Measurements from ENCODE around the gene UBXN10. TPM values are rescaled to one million over a fixed set of nuclear protein-coding genes. Genes with fewer than 3 reads are reported as not detected.

Gene UBXN10
- total and polyA plus RNA-seq, 2 donors (not counting 3 experiments of a cell fraction or from before 2014, with no cell fraction given): not detected

DNA sequence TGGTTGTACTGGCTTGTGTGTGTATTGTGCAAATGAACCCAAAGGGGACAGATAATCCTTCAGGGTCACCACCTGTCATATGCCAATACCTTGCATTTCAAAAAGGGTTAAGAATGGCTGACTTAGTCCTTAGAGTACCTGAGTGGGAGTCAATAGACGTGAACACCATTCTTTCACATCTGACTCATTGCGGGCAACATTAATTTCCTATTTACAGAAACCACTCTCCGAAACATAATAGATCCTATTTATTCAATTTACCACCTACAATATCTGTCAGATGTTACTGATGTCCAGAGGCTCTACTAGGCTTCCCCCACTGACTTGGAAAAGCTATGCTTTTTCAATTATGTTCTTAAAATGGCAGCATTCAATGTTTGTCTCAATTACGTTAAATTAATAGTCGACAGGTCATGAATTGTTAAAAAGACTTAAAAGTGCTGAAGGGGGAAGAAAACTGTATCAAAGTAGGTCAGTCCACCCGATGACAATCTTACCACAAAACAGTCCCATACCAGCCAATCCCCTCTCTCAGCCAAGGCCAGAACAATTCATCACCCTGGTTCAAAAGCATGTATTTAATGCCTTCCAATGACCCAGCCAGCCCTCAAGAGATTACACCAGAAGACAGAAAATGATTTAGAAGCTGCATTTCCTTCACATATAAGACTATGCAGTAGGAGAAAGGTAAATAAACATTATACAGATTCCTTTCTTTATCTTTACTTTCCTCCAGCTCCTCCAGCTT lies 49.1 kb downstream of the UBXN10 start:
- CTCF ChIA-PET: interaction anchor here (0.6 to 1.2 kb wide), 2 partner anchors 57 to 66 kb away, joined by 3 read pairs; no protein-coding TSS in a partner anchor
- Histone ChIP-seq H3K9ac (replicated peaks; ENCODE audit: extremely low read depth, insufficient read depth, low read length) (no peak overlapping the region), H3K9me1 (replicated peaks; ENCODE audit: control insufficient read depth, extremely low read depth, insufficient read depth, low read length) (no peaks in the 10 kb centered on the region), H3K36me3 (ENCODE audit: control insufficient read depth in 2 of 2, extremely low read depth in 1 of 2, insufficient read depth in 2 of 2, low read length in 2 of 2) (no peaks in the 10 kb centered on the region), H3K27me3 (ENCODE audit: control insufficient read depth in 2 of 2, insufficient read depth in 2 of 2, low read length in 2 of 2) (peaks cover 2 to 5% of the 10 kb centered on the region in 2 experiments), H3K4me1 (ENCODE audit: control insufficient read depth, extremely low read depth, insufficient read depth, low read length) (no peaks in the 10 kb centered on the region), H3K9me3 (replicated peaks; ENCODE audit: control insufficient read depth, insufficient read depth, low read length) (no peaks in the 10 kb centered on the region), H3K4me3 (replicated peaks in 1 of 3; ENCODE audit: insufficient read depth in 1 of 3, low read depth in 1 of 3, low read length in 3 of 3) (no peak overlapping the region), H3K79me2 (ENCODE audit: control insufficient read depth, insufficient read depth, low read length) (no peaks in the 10 kb centered on the region), H3K27ac (ENCODE audit: insufficient read depth, low read depth, low read length) (no peak overlapping the region), H2AFZ (ENCODE audit: low read depth, low read length) (no peak overlapping the region), H3K4me2 (ENCODE audit: insufficient read depth, low read length) (no peak overlapping the region), H4K20me1 (replicated peaks; ENCODE audit: control insufficient read depth, extremely low read depth, insufficient read depth, low read length) (no peaks in the 10 kb centered on the region)
- DNase-seq (ENCODE audit: low read depth, low spot score) (no peak), FAIRE-seq (no peak)
- POLR2A ChIA-PET: no interaction called here
- intact Hi-C loops (cut with micrococcal nuclease): no loop called here
- no TSS peak for BruUV-seq (replicated peaks)
- no peak for TF ChIP-seq FOS (IDR thresholded peaks at IDR 0.05; ENCODE audit: borderline replicate concordance, insufficient read depth, low read length)
- no peak for TF ChIP-seq EZH2 (IDR thresholded peaks at IDR 0.05; ENCODE audit: borderline replicate concordance, low read depth, low read length, severe bottlenecking)
- dilution Hi-C loops (cut with MboI; ENCODE audit: extremely low pct_ligation_motif_present, low sequenced_read_pairs): no loop called here

DNA sequence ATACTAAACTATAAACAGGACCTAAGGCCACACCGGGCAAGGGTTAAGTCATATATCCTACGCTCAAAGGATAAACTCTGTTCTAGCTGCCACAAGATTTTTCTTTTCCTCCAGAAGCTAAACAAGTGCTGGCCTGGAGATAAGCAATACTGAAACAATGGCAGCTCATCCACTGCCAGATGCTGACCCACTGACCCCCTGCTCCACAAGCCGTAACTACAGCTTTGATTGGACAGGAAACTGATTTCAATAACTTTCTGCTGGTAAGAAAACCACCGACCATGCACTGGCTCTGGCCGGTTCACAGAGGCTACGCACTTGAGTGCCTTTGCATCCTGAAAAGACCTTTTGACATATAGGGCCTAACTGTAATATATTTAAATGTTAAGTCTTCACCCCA lies 51.8 kb downstream of the UBXN10 start:
- ChIA-PET CTCF (interaction anchor here (0.7 to 1.9 kb wide), 3 partner anchors 21 to 256 kb away, joined by 3 to 4 read pairs (median 3); no protein-coding TSS in a partner anchor), POLR2A (no interaction called here)
- Histone ChIP-seq H3K9me1 (replicated peaks; ENCODE audit: control insufficient read depth, extremely low read depth, insufficient read depth, low read length) (no peaks in the 10 kb centered on the region), H3K4me3 (replicated peaks in 1 of 3; ENCODE audit: insufficient read depth in 1 of 3, low read depth in 1 of 3, low read length in 3 of 3) (no peak overlapping the region), H3K9ac (replicated peaks; ENCODE audit: extremely low read depth, insufficient read depth, low read length) (no peak overlapping the region), H3K4me2 (ENCODE audit: insufficient read depth, low read length) (no peak overlapping the region), H3K27me3 (ENCODE audit: control insufficient read depth in 2 of 2, insufficient read depth in 2 of 2, low read length in 2 of 2) (peaks cover 5% of the 10 kb centered on the region in 2 experiments), H3K27ac (ENCODE audit: insufficient read depth, low read depth, low read length) (no peak overlapping the region), H4K20me1 (replicated peaks; ENCODE audit: control insufficient read depth, extremely low read depth, insufficient read depth, low read length) (no peaks in the 10 kb centered on the region), H3K9me3 (replicated peaks; ENCODE audit: control insufficient read depth, insufficient read depth, low read length) (no peaks in the 10 kb centered on the region), H3K4me1 (ENCODE audit: control insufficient read depth, extremely low read depth, insufficient read depth, low read length) (no peaks in the 10 kb centered on the region), H3K79me2 (ENCODE audit: control insufficient read depth, insufficient read depth, low read length) (no peaks in the 10 kb centered on the region), H3K36me3 (ENCODE audit: control insufficient read depth in 2 of 2, extremely low read depth in 1 of 2, insufficient read depth in 2 of 2, low read length in 2 of 2) (no peaks in the 10 kb centered on the region), H2AFZ (ENCODE audit: low read depth, low read length) (no peak overlapping the region)
- DNase-seq (ENCODE audit: low read depth, low spot score) (no peak), FAIRE-seq (no peak)
- BruUV-seq (replicated peaks): no TSS peak
- intact Hi-C loops (cut with micrococcal nuclease): no loop called here
- dilution Hi-C loops (cut with MboI; ENCODE audit: extremely low pct_ligation_motif_present, low sequenced_read_pairs): no loop called here
- TF ChIP-seq POLR2A (IDR thresholded peaks at IDR 0.05; ENCODE audit: low read depth, low read length): no peak
- TF ChIP-seq POLR2AphosphoS5 (IDR thresholded peaks at IDR 0.05; ENCODE audit: insufficient read depth, low read depth, low read length): no peak
- no peak for TF ChIP-seq GATA2 (IDR thresholded peaks at IDR 0.05; ENCODE audit: insufficient read depth, insufficient read length, low read depth, low read length)
- no peak for TF ChIP-seq JUN (IDR thresholded peaks at IDR 0.05; ENCODE audit: borderline replicate concordance, insufficient read depth, insufficient read length, low read depth)
- TF ChIP-seq, protein P1, sequence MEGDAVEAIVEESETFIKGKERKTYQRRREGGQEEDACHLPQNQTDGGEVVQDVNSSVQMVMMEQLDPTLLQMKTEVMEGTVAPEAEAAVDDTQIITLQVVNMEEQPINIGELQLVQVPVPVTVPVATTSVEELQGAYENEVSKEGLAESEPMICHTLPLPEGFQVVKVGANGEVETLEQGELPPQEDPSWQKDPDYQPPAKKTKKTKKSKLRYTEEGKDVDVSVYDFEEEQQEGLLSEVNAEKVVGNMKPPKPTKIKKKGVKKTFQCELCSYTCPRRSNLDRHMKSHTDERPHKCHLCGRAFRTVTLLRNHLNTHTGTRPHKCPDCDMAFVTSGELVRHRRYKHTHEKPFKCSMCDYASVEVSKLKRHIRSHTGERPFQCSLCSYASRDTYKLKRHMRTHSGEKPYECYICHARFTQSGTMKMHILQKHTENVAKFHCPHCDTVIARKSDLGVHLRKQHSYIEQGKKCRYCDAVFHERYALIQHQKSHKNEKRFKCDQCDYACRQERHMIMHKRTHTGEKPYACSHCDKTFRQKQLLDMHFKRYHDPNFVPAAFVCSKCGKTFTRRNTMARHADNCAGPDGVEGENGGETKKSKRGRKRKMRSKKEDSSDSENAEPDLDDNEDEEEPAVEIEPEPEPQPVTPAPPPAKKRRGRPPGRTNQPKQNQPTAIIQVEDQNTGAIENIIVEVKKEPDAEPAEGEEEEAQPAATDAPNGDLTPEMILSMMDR (IDR thresholded peaks at IDR 0.05; ENCODE audit: extremely low read depth in 1 of 2, insufficient read depth in 1 of 2, low read depth in 1 of 2, low read length in 2 of 2): no peak
- TF ChIP-seq FOS (IDR thresholded peaks at IDR 0.05; ENCODE audit: borderline replicate concordance, insufficient read depth, low read length): no peak
- TF ChIP-seq MYC (IDR thresholded peaks at IDR 0.05; ENCODE audit: low read depth, low read length): no peak
- TF ChIP-seq, protein P2, sequence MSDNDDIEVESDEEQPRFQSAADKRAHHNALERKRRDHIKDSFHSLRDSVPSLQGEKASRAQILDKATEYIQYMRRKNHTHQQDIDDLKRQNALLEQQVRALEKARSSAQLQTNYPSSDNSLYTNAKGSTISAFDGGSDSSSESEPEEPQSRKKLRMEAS (IDR thresholded peaks at IDR 0.05; ENCODE audit: insufficient read depth, insufficient read length): no peak
- TF ChIP-seq EZH2 (IDR thresholded peaks at IDR 0.05; ENCODE audit: borderline replicate concordance, low read depth, low read length, severe bottlenecking): no peak

Measured in endothelial cell of umbilical vein (primary cell).